HepG2 (cell line): Measurements from ENCODE around the gene MTRR. TPM values are rescaled to one million over a fixed set of nuclear protein-coding genes. Genes with fewer than 3 reads are reported as not detected.

Source experiments
- JUNB ChIP-seq: sonication (generic); formaldehyde crosslinking; IDR thresholded peaks from 2 replicates; pipeline ENCODE4 v1.8.0; 2022; ENCODE audit warnings: missing genetic modification reagents, mild to moderate bottlenecking, borderline replicate concordance
- MED13 ChIP-seq: sonication (generic); formaldehyde crosslinking; IDR thresholded peaks from 2 replicates; pipeline ENCODE4 v1.5.0; 2020; ENCODE audit warnings: missing genetic modification reagents
- MEIS1 ChIP-seq: sonication (generic); formaldehyde crosslinking; IDR thresholded peaks from 2 replicates; pipeline ENCODE4 v1.9.0; 2021; ENCODE audit warnings: mild to moderate bottlenecking, missing genetic modification reagents, moderate library complexity, borderline replicate concordance
- NFE2 ChIP-seq: sonication (generic); formaldehyde crosslinking; IDR thresholded peaks from 2 replicates; pipeline ENCODE4 v1.4.0; 2020; ENCODE audit warnings: missing genetic modification reagents
- PAF1 ChIP-seq: IDR thresholded peaks from 2 replicates; pipeline ENCODE4 v1.6.1; 2016; ENCODE audit warnings: missing genetic modification reagents, missing compliant biosample characterization
- RAD51 ChIP-seq: fragments of 450-650 bp; IDR thresholded peaks from 2 replicates; pipeline ENCODE4 v1.6.1; 2016; ENCODE audit warnings: borderline replicate concordance
- SALL1 ChIP-seq: sonication (generic); formaldehyde crosslinking; IDR thresholded peaks from 2 replicates; pipeline ENCODE4 v1.8.0; 2022; ENCODE audit warnings: mild to moderate bottlenecking, missing genetic modification reagents
- SMYD3 ChIP-seq: sonication (generic); formaldehyde crosslinking; IDR thresholded peaks from 2 replicates; pipeline ENCODE4 v1.8.1; 2023; ENCODE audit warnings: mild to moderate bottlenecking, missing genetic modification reagents
- SRSF9 ChIP-seq: fragments of 200-400 bp; formaldehyde crosslinking; IDR thresholded peaks from 2 replicates; pipeline ENCODE4 v1.6.1; 2018; ENCODE audit warnings: borderline replicate concordance, mild to moderate bottlenecking, low read depth, low read length; ENCODE audit not compliant: insufficient read depth, poor library complexity, severe bottlenecking
- TBX3 ChIP-seq: fragments of 450-650 bp; IDR thresholded peaks from 2 replicates; pipeline ENCODE4 v1.6.1; 2017; ENCODE audit warnings: antibody characterized with exemption, mild to moderate bottlenecking, inconsistent platforms, borderline replicate concordance
- U2AF2 ChIP-seq: fragments of 200-400 bp; formaldehyde crosslinking; IDR thresholded peaks from 2 replicates; pipeline ENCODE4 v1.6.1; 2017; ENCODE audit warnings: low read depth, mild to moderate bottlenecking, low read length
- ZMAT3 ChIP-seq: sonication (generic); formaldehyde crosslinking; conservative IDR thresholded peaks from 2 replicates; pipeline ENCODE4 v1.7.0; 2021; ENCODE audit warnings: missing genetic modification reagents
- ZNF180 ChIP-seq: sonication (generic); formaldehyde crosslinking; IDR thresholded peaks from 2 replicates; pipeline ENCODE4 v1.4.0; 2020; ENCODE audit warnings: low read depth, missing genetic modification reagents, borderline replicate concordance
- ZNF441 ChIP-seq: sonication (generic); formaldehyde crosslinking; IDR thresholded peaks from 2 replicates; pipeline ENCODE4 v1.7.0; 2021; ENCODE audit warnings: missing genetic modification reagents, borderline replicate concordance
- ZNF670 ChIP-seq: sonication (generic); formaldehyde crosslinking; IDR thresholded peaks from 2 replicates; pipeline ENCODE4 v1.8.0; 2022; ENCODE audit warnings: mild to moderate bottlenecking, missing genetic modification reagents, borderline replicate concordance
- ZNF768 ChIP-seq: sonication (generic); formaldehyde crosslinking; IDR thresholded peaks from 2 replicates; pipeline ENCODE4 v1.4.0; 2020; ENCODE audit warnings: missing genetic modification reagents
- polyA plus RNA-seq, 8 experiments: library from polyadenylated mRNA; depleted of rRNA in 3 of 8; stranded (reverse) in 7 of 8; unstranded in 1 of 8; fragments of >200 nt; fragmentation: Illumina TruSeq in 4 of 8; extraction: Trizol in 4 of 8; gene quantifications; 2 replicates each; pipeline versions ENCODE4 v1.2.1 to v1.2.3, GENCODE V29; 2011 to 2016; ENCODE audit warnings: low read depth in 4 of 8, missing spikeins in 1 of 8, mixed read lengths in 1 of 8; ENCODE audit not compliant: insufficient read depth in 1 of 8
- total RNA-seq, 5 experiments: library from RNA; depleted of rRNA; stranded (reverse); fragments of >200 nt; fragmentation: Illumina TruSeq; extraction: Trizol; gene quantifications; 2 replicates each; pipeline ENCODE4 v1.2.3, GENCODE V29; 2016; ENCODE audit warnings: low read depth in 1 of 5
- TF ChIP-seq, protein P1 (sequence below): sonication (generic); formaldehyde crosslinking; IDR thresholded peaks from 2 replicates; pipeline ENCODE4 v1.8.0; 2022; ENCODE audit warnings: mild to moderate bottlenecking, missing genetic modification reagents, moderate library complexity
- TF ChIP-seq, protein P2 (sequence below): sonication (generic); formaldehyde crosslinking; IDR thresholded peaks from 2 replicates; pipeline ENCODE4 v1.4.0; 2020; ENCODE audit warnings: mild to moderate bottlenecking, missing genetic modification reagents
- TF ChIP-seq, protein P3 (sequence below): sonication (generic); formaldehyde crosslinking; IDR thresholded peaks from 2 replicates; pipeline ENCODE4 v1.5.0; 2020; ENCODE audit warnings: missing genetic modification reagents, mild to moderate bottlenecking, borderline replicate concordance
- TF ChIP-seq, protein P4 (sequence below): sonication (generic); formaldehyde crosslinking; IDR thresholded peaks from 2 replicates; pipeline ENCODE4 v1.5.1; 2020; ENCODE audit warnings: missing genetic modification reagents, mild to moderate bottlenecking, borderline replicate concordance
- TF ChIP-seq, protein P5 (sequence below): sonication (generic); formaldehyde crosslinking; IDR thresholded peaks from 2 replicates; pipeline ENCODE4 v1.4.0; 2020; ENCODE audit warnings: missing genetic modification reagents, borderline replicate concordance

MTRR gene
- total and polyA plus RNA-seq, 2 of the 13 experiments (the other 11 are each of a cell fraction or from before 2014, with no cell fraction given): 39.2 to 59.2 TPM

DNA sequence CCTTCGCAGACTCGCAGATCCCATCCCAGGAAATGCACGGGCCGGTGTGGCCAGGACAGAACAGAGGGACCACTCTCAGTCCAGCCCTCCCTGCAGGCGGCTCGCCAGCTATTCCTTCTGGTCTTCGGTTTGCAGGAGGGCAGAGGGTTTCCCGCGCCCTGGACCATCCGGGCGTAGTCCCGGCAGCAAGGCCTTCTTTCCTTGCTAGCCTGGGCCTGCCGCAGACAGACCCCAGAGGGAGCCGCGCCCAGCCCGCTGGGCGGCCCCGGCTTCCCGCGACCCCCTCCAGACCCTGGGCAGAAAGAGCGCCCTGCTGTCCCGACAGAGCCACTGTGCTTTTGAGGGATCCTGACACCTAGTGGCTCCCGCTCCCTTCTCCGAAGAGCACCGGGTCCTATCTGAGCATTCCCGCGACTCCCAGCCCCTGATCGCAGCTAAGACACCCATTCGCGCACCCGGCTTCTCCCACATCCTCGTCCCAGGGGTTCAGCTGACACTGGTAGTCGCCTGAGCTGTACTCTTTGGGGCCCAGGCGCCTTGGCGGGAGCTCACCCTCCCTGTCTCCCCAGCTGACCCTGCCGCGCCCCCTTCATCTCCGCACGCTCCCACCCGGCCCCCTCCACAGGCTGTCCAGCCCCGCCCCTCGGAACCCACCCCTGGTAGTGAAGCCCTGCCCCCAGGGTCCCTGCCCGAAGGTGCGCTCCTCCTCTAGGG, 19.1 kb upstream of the MTRR start (continued):
- TF ChIP-seq PAF1 (CRISPR knock-in tag) (no peak), ZNF768 (0 out of 2 replicates have a peak, but pooled peaks have one; percentile 12), ZMAT3 (CRISPR knock-in tag) (no peak), SRSF9 (no peak), JUNB (CRISPR knock-in tag) (no peak), ZNF670 (CRISPR knock-in tag) (no peak), RAD51 (no peak), TBX3 (no peak), ZNF180 (CRISPR knock-in tag) (no peak), U2AF2 (no peak), ZNF441 (CRISPR knock-in tag) (no peak), NFE2 (CRISPR knock-in tag) (no peak), SALL1 (CRISPR knock-in tag) (peak; percentile 22; the same call in 1 of the 2 replicates), MEIS1 (no peak), MED13 (no peak), SMYD3 (CRISPR knock-in tag) (no peak)
- TF ChIP-seq, protein P1, sequence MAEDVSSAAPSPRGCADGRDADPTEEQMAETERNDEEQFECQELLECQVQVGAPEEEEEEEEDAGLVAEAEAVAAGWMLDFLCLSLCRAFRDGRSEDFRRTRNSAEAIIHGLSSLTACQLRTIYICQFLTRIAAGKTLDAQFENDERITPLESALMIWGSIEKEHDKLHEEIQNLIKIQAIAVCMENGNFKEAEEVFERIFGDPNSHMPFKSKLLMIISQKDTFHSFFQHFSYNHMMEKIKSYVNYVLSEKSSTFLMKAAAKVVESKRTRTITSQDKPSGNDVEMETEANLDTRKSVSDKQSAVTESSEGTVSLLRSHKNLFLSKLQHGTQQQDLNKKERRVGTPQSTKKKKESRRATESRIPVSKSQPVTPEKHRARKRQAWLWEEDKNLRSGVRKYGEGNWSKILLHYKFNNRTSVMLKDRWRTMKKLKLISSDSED: no peak
- TF ChIP-seq, protein P2, sequence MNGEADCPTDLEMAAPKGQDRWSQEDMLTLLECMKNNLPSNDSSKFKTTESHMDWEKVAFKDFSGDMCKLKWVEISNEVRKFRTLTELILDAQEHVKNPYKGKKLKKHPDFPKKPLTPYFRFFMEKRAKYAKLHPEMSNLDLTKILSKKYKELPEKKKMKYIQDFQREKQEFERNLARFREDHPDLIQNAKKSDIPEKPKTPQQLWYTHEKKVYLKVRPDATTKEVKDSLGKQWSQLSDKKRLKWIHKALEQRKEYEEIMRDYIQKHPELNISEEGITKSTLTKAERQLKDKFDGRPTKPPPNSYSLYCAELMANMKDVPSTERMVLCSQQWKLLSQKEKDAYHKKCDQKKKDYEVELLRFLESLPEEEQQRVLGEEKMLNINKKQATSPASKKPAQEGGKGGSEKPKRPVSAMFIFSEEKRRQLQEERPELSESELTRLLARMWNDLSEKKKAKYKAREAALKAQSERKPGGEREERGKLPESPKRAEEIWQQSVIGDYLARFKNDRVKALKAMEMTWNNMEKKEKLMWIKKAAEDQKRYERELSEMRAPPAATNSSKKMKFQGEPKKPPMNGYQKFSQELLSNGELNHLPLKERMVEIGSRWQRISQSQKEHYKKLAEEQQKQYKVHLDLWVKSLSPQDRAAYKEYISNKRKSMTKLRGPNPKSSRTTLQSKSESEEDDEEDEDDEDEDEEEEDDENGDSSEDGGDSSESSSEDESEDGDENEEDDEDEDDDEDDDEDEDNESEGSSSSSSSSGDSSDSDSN (CRISPR knock-in tag): peak; percentile 34; the same call in 1 of the 2 replicates
- TF ChIP-seq, protein P3, sequence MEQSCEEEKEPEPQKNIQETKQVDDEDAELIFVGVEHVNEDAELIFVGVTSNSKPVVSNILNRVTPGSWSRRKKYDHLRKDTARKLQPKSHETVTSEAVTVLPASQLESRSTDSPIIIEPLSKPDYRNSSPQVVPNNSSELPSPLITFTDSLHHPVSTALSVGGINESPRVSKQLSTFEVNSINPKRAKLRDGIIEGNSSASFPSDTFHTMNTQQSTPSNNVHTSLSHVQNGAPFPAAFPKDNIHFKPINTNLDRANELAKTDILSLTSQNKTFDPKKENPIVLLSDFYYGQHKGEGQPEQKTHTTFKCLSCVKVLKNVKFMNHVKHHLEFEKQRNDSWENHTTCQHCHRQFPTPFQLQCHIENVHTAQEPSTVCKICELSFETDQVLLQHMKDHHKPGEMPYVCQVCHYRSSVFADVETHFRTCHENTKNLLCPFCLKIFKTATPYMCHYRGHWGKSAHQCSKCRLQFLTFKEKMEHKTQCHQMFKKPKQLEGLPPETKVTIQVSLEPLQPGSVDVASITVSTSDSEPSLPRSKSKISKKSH (CRISPR knock-in tag): 0 out of 2 replicates have a peak, but pooled peaks have one; percentile 33
- TF ChIP-seq, protein P4, sequence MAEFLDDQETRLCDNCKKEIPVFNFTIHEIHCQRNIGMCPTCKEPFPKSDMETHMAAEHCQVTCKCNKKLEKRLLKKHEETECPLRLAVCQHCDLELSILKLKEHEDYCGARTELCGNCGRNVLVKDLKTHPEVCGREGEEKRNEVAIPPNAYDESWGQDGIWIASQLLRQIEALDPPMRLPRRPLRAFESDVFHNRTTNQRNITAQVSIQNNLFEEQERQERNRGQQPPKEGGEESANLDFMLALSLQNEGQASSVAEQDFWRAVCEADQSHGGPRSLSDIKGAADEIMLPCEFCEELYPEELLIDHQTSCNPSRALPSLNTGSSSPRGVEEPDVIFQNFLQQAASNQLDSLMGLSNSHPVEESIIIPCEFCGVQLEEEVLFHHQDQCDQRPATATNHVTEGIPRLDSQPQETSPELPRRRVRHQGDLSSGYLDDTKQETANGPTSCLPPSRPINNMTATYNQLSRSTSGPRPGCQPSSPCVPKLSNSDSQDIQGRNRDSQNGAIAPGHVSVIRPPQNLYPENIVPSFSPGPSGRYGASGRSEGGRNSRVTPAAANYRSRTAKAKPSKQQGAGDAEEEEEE (CRISPR knock-in tag): no peak
- TF ChIP-seq, protein P5, sequence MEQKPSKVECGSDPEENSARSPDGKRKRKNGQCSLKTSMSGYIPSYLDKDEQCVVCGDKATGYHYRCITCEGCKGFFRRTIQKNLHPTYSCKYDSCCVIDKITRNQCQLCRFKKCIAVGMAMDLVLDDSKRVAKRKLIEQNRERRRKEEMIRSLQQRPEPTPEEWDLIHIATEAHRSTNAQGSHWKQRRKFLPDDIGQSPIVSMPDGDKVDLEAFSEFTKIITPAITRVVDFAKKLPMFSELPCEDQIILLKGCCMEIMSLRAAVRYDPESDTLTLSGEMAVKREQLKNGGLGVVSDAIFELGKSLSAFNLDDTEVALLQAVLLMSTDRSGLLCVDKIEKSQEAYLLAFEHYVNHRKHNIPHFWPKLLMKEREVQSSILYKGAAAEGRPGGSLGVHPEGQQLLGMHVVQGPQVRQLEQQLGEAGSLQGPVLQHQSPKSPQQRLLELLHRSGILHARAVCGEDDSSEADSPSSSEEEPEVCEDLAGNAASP: no peak
